ENCODE results near the gene SDSL.
A peak's percentile ranks its signal among the peaks of the same experiment; 100 is the strongest.

The SDSL gene

DNA sequence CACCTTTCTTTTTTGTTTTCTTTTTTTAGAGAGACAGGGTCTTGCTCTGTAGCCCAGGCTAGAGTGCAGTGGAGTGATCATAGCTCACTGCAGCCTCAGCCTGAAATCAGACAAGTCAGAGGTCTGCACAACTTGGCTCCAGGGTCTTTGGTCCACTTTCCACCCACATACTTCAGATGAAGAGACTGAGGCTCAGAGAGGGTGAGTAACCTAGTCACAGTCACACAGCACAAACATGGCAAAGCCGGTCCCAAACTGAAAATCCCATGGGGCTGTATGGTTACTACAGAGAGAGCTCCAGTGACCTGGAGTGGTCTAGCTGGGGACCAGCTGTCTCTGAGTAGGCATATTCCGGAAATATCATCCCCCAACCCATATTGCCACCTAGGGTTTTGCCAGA is 30.3 kb downstream of the SDSL start:
- DNase-seq, result no peak

GRCh38 chr12:113453330-113453729 is 31.1 kb downstream of the SDSL start:
- no peak for DNase-seq

- DNase-seq, result no peak
Measured at GRCh38 chr12:113456199-113456598, 34.0 kb downstream of the SDSL start.

DNA sequence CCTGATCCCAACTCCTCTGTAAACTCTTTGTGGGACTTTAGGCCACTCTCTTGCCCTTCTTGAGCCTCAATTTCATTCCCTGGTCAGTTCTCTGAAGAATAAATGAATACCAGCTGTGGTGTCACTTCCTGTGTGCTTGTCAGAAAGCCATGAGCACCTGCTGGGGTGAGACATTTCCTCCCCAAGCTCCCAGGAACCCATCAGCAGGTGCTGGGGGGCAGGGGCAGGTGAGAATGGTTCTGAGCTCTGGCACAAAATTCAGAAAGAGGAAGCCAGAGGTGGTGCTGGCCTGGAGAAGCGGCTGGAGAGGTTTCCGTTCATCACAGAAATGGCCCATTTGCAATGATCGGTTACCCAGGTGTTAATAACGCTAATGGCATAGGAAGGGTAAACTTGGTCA is 34.6 kb downstream of the SDSL start:
- peak in 1 of 2 experiments; percentile 28 for DNase-seq

DNA sequence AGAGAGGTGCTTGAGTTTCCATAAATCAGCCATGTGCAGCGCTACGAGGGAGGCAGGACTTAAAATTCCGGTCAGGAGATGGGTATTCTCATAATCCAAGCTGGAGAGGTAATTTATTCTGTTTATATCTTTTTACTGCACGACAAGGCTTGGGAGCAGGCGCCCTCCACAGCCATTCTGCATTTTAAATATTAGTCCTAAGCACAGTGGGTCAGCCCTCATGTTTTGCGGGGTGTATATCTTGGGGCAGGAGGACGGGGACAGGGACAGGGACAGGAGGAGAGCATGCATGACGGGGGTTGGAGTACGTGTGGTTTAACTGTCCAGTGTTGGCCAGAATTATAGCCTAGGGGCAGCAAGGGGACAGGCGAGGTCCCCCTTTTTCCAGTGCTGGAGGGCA is 35.0 kb downstream of the SDSL start:
- no peak for DNase-seq

DNA sequence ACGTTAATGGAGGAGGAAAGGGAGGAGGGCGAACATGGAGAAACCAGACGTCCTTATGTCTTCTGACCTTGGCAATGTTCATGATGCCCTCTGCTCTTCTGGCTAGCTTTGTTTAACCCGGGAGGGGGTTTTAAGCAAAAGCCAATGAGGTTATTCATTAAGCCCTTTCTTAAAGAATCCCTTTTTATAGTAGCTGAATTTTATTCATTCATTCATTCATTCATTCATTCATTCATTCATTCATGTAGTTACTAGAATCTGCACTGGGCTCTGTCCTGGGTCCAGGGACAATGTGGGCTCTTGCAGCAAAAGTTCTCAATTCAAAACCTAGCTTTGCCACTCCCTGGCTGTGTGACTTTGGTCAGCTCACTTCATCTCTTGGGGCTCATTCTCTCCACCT is 35.5 kb downstream of the SDSL start:
- DNase-seq, result no peak

- DNase-seq, result no peak
Measured at GRCh38 chr12:113459981-113460380, 37.8 kb downstream of the SDSL start.

DNA sequence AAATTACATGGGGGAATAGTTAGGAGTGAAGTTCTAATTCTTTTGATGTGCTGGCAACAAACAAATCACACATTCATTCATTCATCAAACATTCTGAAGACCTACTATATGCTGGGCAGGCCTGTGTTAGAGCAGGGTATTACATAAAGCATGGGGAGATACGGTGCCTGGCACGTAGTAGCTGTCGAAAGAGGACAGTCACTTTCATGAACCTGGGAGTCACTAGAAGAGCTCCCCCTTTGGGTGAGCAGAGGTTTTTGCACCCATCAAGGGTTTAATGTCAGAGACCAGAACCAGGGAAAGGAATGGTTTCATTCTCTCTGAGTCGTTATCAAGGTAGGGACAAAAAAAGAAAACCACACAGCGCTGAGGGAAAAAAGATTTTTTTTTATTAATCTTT is 39.5 kb downstream of the SDSL start:
- DNase-seq, result no peak

DNA sequence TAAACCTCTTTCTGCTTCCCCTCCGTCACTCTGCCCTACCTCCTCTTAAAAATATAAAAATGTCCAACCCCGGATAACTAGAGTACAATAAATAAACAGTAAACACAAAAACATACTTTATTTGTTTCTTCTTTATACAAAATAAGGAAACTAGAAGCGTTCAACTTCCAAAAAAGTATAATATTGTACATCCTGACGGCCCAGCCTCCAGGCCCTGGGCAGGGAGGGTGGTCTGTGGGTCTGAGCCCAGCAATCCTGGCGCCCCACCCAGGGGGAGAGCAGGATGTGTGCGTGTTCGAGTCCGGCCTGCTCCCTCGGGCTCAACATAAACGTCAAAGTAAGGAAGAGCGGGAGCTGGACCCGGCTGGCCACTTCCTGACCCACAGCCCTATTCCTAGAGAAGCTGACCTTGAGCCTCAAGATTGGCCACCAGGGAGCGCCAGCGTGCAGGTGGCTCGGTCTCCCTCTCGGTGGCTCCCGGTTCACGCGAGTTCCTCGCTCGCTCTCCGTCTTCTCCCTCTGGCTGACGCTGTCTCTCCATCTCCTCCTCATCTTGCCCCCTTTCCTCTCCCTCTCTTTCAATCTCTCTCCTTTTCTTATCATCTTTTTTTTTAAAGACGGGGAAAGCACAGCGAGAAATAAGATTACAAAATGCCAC is 40.1 kb downstream of the SDSL start:
- peak; percentile 58 to 64 for DNase-seq

DNA sequence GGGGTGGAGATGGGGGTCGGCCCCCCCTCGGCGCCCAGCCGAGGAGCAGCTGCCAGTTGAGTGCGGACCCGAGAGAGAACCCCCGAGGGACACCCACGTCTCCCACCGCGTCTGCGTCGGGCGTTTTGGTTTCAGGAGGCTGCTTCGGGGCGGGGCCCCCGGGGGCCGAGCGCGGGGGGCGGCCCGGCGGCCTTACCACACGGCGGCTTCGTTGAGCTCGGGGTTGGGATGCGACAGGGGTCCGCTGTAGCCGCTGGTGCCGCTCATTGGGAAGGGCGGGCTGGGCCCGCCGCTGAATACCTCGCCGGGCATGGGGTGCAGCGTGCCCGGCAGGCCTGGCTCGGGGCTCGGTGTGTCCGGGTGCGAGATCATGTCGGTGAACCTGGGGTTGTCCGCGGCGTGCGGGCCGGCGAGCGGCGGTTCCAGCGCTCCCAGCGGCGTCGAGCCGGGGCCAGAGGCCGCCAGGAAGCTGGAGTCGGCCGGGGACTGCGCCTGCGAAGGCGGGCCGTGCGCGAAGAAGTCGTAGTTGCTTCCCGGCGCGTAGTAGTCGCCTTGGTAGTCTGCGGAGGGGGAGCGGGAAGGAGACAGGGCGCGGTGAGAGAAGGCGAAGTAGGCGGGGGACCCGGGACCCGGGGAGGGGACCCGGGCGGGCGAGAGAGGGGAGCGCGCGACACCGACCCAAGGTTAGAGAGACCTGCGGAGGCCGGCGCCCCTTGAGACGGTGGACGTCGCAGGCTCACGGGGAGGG is 41.0 kb downstream of the SDSL start:
- no peak for DNase-seq

DNA sequence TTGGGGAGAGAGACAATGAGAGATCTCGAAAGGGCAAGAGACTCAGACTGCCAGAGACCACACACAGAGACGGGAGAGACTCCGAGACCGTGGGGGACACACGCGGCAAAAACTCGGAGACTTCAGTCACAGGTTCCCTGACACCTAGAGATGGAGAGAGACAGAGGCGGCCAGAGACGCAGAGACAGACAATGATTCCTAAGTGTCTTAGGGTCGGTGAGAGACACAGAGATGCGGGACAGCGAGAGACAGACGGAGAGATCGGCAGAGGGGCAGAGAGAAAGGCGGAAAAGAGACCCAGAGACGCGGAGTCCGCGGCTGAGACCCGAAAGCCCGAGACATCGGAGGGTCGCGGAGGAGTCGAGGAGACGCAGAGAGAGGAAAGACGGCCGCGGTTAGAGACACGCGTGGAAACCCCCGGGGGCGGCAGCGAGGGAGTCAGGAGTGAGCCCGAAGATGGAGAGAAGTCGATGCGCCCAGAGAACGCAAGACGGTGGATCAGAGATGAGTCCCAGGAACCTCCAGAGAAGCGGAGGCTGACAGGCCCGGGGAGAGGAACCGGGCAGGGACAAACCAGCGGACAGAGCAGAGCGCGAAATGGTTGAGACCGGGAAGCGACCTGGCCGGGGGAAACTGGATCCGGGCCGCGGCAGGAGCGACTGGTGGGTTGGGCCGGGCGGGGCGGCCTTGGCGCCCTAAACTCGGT is 41.7 kb downstream of the SDSL start:
- DNase-seq, result no peak

DNA sequence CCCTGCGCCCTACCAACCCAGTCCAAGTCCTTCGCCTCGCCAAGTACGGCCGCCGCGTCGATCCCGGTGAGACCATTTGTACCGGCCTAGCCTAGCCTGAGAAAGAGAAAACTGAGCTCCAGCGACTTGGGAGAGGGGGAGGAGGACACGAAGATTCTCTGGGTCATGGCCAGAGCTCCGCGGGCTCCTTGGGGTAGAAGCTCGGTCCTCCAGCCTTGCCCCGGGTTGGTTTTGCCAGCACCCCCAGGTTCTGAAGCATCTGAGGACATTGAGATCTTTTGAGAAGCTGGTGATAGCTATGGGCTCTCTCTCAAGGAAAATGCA is 42.2 kb downstream of the SDSL start:
- DNase-seq, result no peak

DNA sequence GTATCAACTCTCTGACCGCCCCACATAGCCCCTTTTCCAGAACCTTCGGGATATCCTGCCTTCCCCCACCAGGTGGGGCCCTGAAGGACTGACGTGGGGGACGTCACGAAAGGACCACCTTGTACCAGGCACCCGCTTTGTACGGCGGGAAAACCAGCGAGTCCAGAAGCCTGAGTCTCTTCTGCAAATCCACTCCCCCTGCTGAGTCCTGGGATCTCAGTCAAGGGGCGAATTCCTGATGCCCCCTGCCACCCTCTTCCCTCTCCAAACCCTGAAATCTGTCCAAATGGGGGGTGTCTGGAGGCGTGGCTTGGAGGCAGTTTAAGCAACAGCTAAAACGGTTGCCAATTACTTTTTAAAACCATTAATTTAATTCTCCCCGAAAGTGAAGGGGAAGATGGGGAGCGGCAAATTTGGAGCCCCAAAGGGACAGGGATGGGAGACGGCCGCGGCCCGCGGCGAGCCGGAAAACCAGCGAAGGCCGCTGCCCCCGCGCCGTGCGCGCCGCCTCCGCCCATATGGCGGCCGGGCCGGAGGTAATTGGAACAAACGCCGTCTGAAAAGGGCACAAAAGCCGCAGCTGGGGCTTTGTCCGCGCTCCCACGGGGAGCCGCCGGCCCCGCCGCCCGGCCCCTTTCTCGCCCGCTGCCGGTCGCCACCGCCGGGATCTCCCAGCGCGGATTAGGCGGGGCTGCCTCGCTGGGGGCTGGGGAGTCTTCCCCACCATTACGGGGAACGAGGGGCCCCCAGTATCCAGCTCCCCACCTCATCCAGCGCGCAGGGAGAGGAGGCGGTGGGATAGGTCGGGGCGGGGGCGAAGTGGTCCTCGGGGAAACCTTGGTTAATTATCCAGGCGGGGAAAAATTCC is 42.9 kb downstream of the SDSL start:
- no peak for DNase-seq

GRCh38 chr12:113465808-113466453 is 43.8 kb downstream of the SDSL start:
- DNase-seq, result no peak

GRCh38 chr12:113466454-113467141 is 44.4 kb downstream of the SDSL start:
- DNase-seq, result no peak

DNA sequence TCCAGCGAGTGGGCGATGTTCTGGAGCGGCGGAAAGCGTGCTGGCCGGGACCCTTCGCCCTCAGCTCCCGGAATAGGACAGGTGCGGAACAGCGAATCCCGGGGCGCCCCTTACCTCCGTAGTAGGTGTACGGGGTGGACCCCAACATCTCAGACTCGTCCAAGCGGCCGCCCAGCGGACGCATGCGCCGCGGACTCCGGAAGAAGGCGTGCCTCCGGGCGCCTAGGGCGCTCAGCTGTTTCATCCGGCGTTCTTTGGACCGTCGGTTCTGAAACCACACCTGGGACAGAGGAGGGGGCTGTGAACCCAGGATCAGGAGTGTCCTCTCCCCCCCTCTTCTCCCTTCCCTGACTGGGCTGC is 44.9 kb downstream of the SDSL start:
- DNase-seq, result no peak

GRCh38 chr12:113467502-113468364 is 45.6 kb downstream of the SDSL start:
- no peak for DNase-seq

DNA sequence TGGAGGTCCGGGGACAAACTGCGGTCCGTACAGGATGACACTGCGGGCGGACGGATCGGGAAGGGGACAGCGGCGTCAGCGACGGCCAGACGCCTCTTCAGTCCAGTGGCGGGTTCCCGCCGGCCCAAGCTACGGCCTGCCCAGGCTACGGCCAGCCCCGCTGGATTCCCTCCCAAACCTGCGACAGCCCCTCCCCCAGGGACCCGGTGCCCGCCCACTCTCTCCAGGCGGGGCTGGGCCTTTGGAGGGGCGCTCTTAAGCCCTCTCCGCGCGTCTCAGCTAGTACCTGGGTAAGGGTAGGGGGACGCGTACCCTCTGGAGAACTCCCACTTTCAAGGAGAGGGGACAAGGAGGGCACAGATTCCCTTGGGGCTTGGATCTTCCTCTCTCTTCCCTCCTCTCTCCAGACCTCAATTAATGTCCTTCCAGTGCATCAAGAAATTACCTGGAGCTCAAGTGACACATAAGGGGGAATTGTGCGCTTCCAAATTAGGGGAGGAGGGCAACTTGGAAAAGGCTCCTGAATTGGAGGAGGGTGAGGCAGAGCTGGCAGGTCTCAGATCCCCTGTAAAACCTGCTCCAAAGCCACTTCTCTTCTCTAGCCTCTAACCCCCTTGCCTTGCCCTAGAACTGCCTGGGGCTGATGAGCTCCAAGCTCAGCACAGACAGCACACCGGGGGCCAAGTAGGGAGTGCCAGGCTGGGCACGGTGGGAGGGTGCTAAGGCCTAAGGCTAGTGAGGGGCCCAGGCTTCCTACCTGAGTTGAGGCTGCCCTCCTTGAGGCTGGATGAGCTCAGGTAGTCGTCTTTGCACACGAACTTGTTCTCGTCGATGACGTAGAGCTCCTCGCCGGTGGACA is 46.4 kb downstream of the SDSL start:
- DNase-seq, result no peak

DNA sequence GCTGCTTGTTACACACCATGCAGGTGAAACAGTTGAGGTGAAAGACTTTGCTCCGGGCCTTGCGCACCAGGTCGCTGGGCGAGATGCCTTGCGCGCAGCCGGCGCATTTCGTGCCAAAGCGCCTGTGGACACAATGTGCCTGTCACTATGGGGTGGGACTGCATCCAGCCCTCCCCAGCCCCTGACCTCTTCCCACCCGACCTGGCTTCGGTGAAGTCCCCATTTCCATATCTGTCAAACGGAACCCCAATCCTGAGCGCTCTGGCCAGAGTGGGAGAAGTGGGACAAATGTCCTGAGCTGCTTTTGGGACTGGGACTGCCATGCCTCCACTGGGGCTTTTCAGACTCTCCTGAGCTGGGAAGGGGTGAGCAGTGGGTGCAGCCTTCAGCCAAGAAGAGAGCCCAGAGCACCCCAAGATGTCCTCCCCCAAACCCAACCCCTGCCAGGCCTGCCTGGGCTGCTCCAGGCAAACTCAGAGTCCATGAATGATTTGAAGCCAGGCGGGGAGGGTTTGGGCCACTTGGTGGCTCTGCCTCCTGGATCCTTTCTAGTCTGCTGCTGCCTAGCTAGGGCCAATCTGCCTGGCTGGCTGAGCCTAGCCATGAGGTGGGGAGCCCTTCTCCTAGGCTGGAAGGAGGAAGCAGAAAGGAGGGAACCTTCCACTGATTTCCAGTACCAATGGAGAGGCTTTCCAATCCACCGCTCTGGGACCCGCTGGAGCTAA is 47.2 kb downstream of the SDSL start:
- DNase-seq, result no peak

All from NCI-H2081 (cell line).